ENCODE data around the gene MYLK4.

- TF ChIP-seq POLR2A (IDR thresholded peaks at IDR 0.05; ENCODE audit: low read depth, low read length), result no peak
- no peak for TF ChIP-seq POLR2AphosphoS5 (IDR thresholded peaks at IDR 0.05; ENCODE audit: low read depth, low read length)
- no peak for TF ChIP-seq TAF1 (IDR thresholded peaks at IDR 0.05; ENCODE audit: borderline replicate concordance, low read depth, low read length)
Measured at GRCh38 chr6:2633736-2634135, 117.0 kb downstream of the MYLK4 start.

Measured in GM12892 (cell line).